Astrocyte of the cerebellum (primary cell): ENCODE data around the gene STKLD1.

ENCODE experiments used
- DNase-seq: peaks from one replicate; pipeline ENCODE4 v3.0.0-alpha.2; 2011; ENCODE audit warnings: low read depth
- H3K4me3 ChIP-seq: 2 replicates; pipeline ENCODE4 v1.5.1; 2011; ENCODE audit warnings: mild to moderate bottlenecking, low read depth, low read length, moderate library complexity
- in situ Hi-C: cut with HindIII; loops from 2 replicates; pipeline ENCODE4 v1.10.0; 2017; ENCODE audit warnings: low sequenced_read_pairs
- TF ChIP-seq, protein P1 (sequence below): IDR thresholded peaks from 2 replicates; pipeline ENCODE4 v1.5.1; 2012; ENCODE audit warnings: low read length, low read depth, moderate library complexity, mild to moderate bottlenecking; ENCODE audit errors: missing control alignments

The STKLD1 gene

DNA sequence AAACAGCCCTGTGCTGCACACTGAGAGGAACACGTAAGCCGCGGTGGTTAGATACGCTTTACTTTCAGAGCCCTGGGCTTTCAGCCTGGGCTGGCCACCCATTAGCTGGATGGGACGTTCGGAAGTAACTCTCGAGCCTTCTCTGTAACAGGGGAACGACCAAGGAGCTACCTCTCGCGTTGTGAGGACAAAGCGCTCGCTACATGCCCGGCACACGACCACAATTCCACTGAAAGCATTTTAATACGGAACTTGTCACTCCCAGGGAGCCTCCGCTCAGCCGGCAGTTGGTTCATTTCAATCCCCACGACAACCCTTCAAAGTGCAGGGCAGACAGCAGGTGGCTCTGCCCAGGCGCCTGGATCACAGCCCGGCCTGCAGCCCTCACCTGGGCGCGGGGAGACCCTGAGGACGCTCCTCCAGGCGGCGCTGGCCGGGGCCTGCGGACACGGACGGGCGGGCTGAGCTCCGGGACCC is 20.2 kb upstream of the STKLD1 start:
- TF ChIP-seq, protein P1, sequence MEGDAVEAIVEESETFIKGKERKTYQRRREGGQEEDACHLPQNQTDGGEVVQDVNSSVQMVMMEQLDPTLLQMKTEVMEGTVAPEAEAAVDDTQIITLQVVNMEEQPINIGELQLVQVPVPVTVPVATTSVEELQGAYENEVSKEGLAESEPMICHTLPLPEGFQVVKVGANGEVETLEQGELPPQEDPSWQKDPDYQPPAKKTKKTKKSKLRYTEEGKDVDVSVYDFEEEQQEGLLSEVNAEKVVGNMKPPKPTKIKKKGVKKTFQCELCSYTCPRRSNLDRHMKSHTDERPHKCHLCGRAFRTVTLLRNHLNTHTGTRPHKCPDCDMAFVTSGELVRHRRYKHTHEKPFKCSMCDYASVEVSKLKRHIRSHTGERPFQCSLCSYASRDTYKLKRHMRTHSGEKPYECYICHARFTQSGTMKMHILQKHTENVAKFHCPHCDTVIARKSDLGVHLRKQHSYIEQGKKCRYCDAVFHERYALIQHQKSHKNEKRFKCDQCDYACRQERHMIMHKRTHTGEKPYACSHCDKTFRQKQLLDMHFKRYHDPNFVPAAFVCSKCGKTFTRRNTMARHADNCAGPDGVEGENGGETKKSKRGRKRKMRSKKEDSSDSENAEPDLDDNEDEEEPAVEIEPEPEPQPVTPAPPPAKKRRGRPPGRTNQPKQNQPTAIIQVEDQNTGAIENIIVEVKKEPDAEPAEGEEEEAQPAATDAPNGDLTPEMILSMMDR, result no peak
- in situ Hi-C loops, result no loop called here
- peak overlapping the region; percentile 76 for H3K4me3 ChIP-seq
- DNase-seq, result no peak

DNA sequence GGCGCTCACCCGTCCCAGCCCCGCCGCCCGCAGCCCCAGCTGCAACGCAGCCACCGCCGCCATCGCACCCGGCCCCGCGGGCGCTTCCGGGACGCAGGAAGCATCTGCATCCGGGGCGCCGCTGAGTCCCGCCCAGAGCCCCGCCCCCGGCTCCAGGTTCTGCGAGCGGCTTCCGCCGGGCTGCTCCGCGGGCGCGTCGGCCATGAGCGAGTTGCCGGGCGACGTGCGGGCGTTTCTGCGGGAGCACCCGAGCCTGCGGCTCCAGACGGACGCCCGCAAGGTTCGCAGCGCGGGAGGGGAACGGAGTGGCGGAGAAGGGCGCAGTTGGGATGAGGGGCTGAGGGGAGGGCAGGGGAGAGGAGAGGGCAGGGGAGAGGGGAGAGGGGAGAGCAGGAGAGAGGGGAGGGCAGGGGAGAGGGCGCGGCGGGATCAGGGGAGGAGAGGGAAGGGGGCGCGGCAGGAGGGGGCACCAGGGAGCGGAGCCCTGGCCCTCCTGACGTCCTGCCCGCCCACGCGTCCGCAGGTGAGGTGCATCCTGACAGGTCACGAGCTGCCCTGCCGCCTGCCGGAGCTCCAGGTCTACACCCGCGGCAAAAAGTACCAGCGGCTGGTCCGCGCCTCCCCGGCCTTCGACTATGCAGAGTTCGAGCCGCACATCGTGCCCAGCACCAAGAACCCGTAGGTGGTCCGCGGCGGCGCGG is 19.6 kb upstream of the STKLD1 start, which contains the start of the genes SURF1 and SURF2:
TSS of gene SURF1 (minus strand) at position 97 of the 701 bp plus-strand sequence. CDS start at position 63, 34 bp downstream.
TSS of gene SURF2 (plus strand) at position 160 of the 701 bp plus-strand sequence. CDS start at position 203, 43 bp downstream.
- H3K4me3 ChIP-seq, result peak within 1 kb of the TSS; percentile 76
- DNase-seq, result no peak
- in situ Hi-C loops, result no loop called here
- TF ChIP-seq, protein P1, result no peak

DNA sequence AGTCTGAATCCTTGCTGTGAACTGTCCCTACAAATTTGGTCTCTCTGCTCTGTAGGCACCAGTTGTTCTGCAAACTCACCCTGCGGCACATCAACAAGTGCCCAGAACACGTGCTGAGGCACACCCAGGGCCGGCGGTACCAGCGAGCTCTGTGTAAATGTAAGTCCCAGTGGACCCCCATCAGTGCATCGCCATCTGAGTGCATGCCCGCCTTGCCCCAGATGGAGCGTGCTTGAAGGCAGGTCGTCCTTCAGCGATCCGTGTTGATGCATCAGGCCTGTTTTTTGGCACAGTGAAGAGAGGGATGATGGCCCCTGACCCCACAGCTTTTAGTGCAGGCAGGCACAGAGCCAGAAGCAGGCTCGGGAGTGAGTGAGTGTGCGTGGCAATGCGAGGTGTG is 18.5 kb upstream of the STKLD1 start:
- no peak for DNase-seq
- TF ChIP-seq, protein P1, result no peak
- no peak overlapping the region for H3K4me3 ChIP-seq
- in situ Hi-C loops, result no loop called here

DNA sequence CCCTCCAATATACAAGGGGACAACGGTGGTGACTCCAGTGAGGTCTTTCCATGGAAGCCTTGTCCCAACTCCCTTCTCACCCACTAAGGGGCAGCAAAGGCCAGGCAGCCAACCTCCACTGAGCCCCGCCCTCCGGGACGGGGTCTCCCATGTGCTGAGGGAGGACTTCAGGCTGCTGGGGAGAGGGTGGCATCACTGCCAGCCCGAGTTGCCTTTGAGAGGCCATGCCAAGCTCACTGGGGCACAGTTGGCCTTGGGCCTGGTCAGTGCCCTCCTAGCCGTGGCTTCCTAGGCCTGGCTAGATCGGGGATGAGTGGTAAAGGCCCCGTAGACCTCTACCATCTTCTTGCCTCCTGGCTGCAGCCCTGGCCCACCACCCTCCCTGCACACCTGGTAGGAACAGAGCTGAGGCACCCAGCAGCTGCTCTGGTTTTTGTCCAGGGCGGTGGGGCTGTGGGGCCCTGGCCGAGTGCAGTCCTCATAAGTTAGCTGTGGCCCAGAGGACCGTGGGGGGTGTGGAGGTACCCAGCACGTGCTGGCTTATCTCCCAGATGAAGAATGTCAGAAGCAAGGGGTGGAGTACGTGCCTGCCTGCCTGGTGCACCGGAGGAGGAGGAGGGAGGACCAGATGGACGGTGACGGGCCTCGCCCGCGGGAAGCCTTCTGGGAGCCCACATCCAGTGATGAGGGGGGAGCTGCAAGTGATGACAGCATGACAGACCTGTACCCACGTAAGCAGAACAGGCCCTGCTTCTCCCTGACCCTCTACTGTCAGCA is 16.6 kb upstream of the STKLD1 start:
- in situ Hi-C loops, result no loop called here
- no peak overlapping the region for H3K4me3 ChIP-seq
- TF ChIP-seq, protein P1, result peak; percentile 17
- no peak for DNase-seq

GRCh38 chr9:133360400-133361393 is 15.5 kb upstream of the STKLD1 start:
- in situ Hi-C loops, result no loop called here
- TF ChIP-seq, protein P1, result no peak

GRCh38 chr9:133361507-133362092 is 14.6 kb upstream of the STKLD1 start:
- DNase-seq, result no peak
- TF ChIP-seq, protein P1, result no peak
- no peak overlapping the region for H3K4me3 ChIP-seq
- in situ Hi-C loops, result no loop called here

More at GRCh38 chr9:133360400-133361393, 15.5 kb upstream of the STKLD1 start:
- DNase-seq, result no peak
- no peak overlapping the region for H3K4me3 ChIP-seq
